ENCODE measurements around the gene TMEM37. TPM values are rescaled to one million over a fixed set of nuclear protein-coding genes. Genes with fewer than 3 reads are reported as not detected.

The TMEM37 gene
- total and polyA plus RNA-seq, 2 of the 13 experiments (the other 11 are each of a cell fraction or from before 2014, with no cell fraction given) = 37.7 to 115 TPM

DNA sequence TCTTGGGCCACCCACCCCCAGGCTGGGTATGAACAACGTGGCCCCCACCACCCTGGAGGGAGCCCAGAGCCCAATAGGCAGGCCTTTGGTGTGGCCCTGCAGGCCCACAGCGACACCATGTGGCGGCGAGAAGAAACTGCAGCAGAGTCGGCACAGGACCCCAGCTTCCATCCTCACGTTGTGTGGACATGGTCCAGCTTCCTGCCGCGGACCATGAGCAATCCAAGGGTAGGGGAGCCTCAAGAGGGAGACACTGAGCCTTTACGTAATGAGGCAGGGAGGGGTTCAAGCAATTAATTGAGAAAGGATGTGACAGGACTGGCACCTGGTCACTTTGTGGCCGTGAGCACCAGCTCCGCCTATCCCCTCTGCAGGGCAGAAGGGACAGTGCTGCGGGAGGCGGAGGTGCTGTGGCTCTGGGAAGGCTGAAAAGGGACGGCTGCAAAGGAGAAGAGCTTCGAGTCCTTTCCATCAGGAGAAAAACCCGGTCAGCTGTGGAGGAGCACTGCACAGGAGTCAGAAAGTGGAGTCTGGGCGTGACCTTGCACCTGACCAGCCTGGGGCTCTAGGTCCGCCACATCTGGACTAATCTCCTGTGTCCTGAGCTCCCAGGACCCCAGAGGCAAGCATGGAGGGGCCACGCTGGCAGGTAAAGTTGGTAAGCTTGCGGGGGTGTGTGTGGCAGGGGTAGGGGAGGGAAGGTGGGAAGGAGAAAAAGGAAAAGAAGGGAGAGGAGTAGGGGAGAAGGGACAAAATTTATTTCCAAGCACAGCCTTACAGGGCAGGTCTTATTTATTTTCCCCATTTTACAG lies 44.9 kb downstream of the TMEM37 start (continued):
- TF ChIP-seq, protein P1, sequence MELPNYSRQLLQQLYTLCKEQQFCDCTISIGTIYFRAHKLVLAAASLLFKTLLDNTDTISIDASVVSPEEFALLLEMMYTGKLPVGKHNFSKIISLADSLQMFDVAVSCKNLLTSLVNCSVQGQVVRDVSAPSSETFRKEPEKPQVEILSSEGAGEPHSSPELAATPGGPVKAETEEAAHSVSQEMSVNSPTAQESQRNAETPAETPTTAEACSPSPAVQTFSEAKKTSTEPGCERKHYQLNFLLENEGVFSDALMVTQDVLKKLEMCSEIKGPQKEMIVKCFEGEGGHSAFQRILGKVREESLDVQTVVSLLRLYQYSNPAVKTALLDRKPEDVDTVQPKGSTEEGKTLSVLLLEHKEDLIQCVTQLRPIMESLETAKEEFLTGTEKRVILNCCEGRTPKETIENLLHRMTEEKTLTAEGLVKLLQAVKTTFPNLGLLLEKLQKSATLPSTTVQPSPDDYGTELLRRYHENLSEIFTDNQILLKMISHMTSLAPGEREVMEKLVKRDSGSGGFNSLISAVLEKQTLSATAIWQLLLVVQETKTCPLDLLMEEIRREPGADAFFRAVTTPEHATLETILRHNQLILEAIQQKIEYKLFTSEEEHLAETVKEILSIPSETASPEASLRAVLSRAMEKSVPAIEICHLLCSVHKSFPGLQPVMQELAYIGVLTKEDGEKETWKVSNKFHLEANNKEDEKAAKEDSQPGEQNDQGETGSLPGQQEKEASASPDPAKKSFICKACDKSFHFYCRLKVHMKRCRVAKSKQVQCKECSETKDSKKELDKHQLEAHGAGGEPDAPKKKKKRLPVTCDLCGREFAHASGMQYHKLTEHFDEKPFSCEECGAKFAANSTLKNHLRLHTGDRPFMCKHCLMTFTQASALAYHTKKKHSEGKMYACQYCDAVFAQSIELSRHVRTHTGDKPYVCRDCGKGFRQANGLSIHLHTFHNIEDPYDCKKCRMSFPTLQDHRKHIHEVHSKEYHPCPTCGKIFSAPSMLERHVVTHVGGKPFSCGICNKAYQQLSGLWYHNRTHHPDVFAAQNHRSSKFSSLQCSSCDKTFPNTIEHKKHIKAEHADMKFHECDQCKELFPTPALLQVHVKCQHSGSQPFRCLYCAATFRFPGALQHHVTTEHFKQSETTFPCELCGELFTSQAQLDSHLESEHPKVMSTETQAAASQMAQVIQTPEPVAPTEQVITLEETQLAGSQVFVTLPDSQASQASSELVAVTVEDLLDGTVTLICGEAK (IDR thresholded peaks at IDR 0.05) = no peak
- TF ChIP-seq, protein P1 (CRISPR knock-in tag; IDR thresholded peaks at IDR 0.05) = no peak
- TF ChIP-seq ZSCAN30 (CRISPR knock-in tag; IDR thresholded peaks at IDR 0.05) (no peak), NFYC (CRISPR knock-in tag; IDR thresholded peaks at IDR 0.05) (no peak), ZNF841 (CRISPR knock-in tag; IDR thresholded peaks at IDR 0.05; ENCODE audit: borderline replicate concordance) (no peak), ZNF367 (CRISPR knock-in tag; IDR thresholded peaks at IDR 0.05; ENCODE audit: borderline replicate concordance) (no peak), KDM2A (CRISPR knock-in tag; IDR thresholded peaks at IDR 0.05; ENCODE audit: borderline replicate concordance, low read depth) (peak; percentile 88), ZNF589 (CRISPR knock-in tag; conservative IDR thresholded peaks at IDR 0.05) (no peak), KAT2B (IDR thresholded peaks at IDR 0.05; ENCODE audit: borderline replicate concordance, low read depth, low read length) (no peak), ZKSCAN8 (CRISPR knock-in tag; IDR thresholded peaks at IDR 0.05; ENCODE audit: borderline replicate concordance) (peak; percentile 74; the same call in 1 of the 2 replicates), ZNF484 (CRISPR knock-in tag; IDR thresholded peaks at IDR 0.05; ENCODE audit: borderline replicate concordance, low read depth) (no peak), TAF15 (IDR thresholded peaks at IDR 0.05; ENCODE audit: low read depth, low read length, poor library complexity, severe bottlenecking) (no peak), ZNF317 (CRISPR knock-in tag; IDR thresholded peaks at IDR 0.05) (peak; percentile 58; the same call in 1 of the 2 replicates), PAF1 (CRISPR knock-in tag; IDR thresholded peaks at IDR 0.05) (no peak)
- TF ChIP-seq, protein P2, sequence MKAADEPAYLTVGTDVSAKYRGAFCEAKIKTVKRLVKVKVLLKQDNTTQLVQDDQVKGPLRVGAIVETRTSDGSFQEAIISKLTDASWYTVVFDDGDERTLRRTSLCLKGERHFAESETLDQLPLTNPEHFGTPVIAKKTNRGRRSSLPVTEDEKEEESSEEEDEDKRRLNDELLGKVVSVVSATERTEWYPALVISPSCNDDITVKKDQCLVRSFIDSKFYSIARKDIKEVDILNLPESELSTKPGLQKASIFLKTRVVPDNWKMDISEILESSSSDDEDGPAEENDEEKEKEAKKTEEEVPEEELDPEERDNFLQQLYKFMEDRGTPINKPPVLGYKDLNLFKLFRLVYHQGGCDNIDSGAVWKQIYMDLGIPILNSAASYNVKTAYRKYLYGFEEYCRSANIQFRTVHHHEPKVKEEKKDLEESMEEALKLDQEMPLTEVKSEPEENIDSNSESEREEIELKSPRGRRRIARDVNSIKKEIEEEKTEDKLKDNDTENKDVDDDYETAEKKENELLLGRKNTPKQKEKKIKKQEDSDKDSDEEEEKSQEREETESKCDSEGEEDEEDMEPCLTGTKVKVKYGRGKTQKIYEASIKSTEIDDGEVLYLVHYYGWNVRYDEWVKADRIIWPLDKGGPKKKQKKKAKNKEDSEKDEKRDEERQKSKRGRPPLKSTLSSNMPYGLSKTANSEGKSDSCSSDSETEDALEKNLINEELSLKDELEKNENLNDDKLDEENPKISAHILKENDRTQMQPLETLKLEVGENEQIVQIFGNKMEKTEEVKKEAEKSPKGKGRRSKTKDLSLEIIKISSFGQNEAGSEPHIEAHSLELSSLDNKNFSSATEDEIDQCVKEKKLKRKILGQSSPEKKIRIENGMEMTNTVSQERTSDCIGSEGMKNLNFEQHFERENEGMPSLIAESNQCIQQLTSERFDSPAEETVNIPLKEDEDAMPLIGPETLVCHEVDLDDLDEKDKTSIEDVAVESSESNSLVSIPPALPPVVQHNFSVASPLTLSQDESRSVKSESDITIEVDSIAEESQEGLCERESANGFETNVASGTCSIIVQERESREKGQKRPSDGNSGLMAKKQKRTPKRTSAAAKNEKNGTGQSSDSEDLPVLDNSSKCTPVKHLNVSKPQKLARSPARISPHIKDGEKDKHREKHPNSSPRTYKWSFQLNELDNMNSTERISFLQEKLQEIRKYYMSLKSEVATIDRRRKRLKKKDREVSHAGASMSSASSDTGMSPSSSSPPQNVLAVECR (CRISPR knock-in tag; IDR thresholded peaks at IDR 0.05; ENCODE audit: borderline replicate concordance) = no peak; the same call in 1 of the 2 replicates

Data from HepG2 (cell line).